ENCODE data around the gene CD55.

DNA sequence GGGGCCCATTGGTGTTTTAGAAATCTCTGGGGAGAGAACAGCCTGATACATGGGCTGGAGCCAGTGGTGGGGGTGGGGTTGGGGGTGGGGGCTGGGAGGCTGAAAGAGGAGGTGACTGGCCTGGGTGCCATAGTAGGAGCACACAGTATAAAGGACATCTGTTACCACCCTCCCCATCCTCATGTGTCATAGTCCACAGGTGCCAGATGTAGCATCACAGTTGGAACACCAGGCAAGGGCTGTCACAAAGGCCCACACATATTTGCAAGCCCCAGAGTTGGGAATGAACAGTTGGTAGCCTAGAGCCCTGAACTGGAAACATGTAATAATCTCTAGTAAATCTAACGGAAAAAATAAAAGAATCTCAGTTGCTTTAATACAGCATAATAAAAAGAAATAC lies 77.5 kb downstream of the CD55 start:
- TF ChIP-seq POLR2A (IDR thresholded peaks at IDR 0.05) (no peak), POLR2AphosphoS5 (IDR thresholded peaks at IDR 0.05) (no peak)
- TF ChIP-seq, protein P1, sequence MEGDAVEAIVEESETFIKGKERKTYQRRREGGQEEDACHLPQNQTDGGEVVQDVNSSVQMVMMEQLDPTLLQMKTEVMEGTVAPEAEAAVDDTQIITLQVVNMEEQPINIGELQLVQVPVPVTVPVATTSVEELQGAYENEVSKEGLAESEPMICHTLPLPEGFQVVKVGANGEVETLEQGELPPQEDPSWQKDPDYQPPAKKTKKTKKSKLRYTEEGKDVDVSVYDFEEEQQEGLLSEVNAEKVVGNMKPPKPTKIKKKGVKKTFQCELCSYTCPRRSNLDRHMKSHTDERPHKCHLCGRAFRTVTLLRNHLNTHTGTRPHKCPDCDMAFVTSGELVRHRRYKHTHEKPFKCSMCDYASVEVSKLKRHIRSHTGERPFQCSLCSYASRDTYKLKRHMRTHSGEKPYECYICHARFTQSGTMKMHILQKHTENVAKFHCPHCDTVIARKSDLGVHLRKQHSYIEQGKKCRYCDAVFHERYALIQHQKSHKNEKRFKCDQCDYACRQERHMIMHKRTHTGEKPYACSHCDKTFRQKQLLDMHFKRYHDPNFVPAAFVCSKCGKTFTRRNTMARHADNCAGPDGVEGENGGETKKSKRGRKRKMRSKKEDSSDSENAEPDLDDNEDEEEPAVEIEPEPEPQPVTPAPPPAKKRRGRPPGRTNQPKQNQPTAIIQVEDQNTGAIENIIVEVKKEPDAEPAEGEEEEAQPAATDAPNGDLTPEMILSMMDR (IDR thresholded peaks at IDR 0.05), result no peak
